Ovary (tissue), 3 donors: ENCODE results near the gene NPAS2.

Source experiments
- EP300 ChIP-seq: sonication (generic); formaldehyde crosslinking; IDR thresholded peaks from one replicate; pipeline ENCODE4 v1.6.1; 2017; ENCODE audit warnings: antibody characterized with exemption
- POLR2A ChIP-seq: fragments of 450-650 bp; IDR thresholded peaks from one replicate; pipeline ENCODE4 v1.6.1; 2017; ENCODE audit warnings: antibody characterized with exemption, mild to moderate bottlenecking, moderate library complexity
- TF ChIP-seq, protein P1 (sequence below), 3 donors: fragments of 450-650 bp in 2 of 3; fragments of 200-600 bp in 1 of 3; IDR thresholded peaks; one replicate each; pipeline versions ENCODE4 v1.5.1 to v1.8.0; 2016 to 2022; ENCODE audit warnings: antibody characterized with exemption in 3 of 3, mild to moderate bottlenecking in 1 of 3
- donor health status: DM: no; HTN: no; CAD: no.

DNA sequence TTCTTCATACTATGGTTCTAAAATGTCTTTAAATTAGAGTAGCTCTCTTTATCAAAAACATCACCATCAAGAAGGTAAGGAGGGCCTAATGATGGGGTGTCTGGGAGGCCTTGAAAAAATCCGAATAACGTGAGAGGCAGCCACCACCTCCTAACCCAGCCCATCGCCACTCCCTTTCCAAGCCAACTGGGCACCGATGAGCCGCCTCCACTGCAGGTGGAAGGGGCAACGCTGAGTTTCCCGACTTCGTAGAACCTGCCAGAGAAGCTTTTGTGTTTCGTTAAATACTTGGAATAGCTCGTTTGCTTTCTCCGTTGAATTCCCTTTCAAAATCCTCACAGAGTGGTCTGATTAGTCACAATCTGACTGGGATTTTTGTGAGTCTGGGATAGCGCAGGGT lies 160.1 kb downstream of the NPAS2 start:
- TF ChIP-seq POLR2A (no peak), EP300 (no peak)
- TF ChIP-seq, protein P1, sequence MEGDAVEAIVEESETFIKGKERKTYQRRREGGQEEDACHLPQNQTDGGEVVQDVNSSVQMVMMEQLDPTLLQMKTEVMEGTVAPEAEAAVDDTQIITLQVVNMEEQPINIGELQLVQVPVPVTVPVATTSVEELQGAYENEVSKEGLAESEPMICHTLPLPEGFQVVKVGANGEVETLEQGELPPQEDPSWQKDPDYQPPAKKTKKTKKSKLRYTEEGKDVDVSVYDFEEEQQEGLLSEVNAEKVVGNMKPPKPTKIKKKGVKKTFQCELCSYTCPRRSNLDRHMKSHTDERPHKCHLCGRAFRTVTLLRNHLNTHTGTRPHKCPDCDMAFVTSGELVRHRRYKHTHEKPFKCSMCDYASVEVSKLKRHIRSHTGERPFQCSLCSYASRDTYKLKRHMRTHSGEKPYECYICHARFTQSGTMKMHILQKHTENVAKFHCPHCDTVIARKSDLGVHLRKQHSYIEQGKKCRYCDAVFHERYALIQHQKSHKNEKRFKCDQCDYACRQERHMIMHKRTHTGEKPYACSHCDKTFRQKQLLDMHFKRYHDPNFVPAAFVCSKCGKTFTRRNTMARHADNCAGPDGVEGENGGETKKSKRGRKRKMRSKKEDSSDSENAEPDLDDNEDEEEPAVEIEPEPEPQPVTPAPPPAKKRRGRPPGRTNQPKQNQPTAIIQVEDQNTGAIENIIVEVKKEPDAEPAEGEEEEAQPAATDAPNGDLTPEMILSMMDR (IDR thresholded peaks at IDR 0.05), result no peak
